ENCODE measurements around the gene GPRIN3. TPM values are rescaled to one million over a fixed set of nuclear protein-coding genes. Genes with fewer than 3 reads are reported as not detected.

GPRIN3 gene
- total RNA-seq, 1 experiment from 2014 or later, result 0.48 TPM

- Histone ChIP-seq H2BK120ac (ENCODE audit: low read depth, low read length, poor library complexity, severe bottlenecking) (no peak overlapping the region), H3K4me1 (ENCODE audit: insufficient read depth, low read length) (peaks cover 4% of the 10 kb centered on the region; the same call in 1 of the 2 replicates), H2BK15ac (ENCODE audit: low read depth, low read length) (no peak overlapping the region), H4K20me1 (ENCODE audit: control insufficient read depth, insufficient read depth, insufficient read length) (no peaks in the 10 kb centered on the region), H3K23me2 (ENCODE audit: insufficient read length, low read depth, low read length, poor library complexity, severe bottlenecking) (peaks cover 4% of the 10 kb centered on the region), H2AFZ (ENCODE audit: low read length) (no peak overlapping the region), H3K4me2 (ENCODE audit: insufficient read depth, insufficient read length, low read length) (no peak overlapping the region), H4K91ac (ENCODE audit: insufficient read length, low read depth, low read length) (no peak overlapping the region), H2BK12ac (ENCODE audit: insufficient read length, low read depth, low read length) (no peak overlapping the region), H3K14ac (ENCODE audit: insufficient read depth, low read length) (no peak overlapping the region), H3K23ac (ENCODE audit: insufficient read length, low read depth, low read length) (no peak overlapping the region), H4K8ac (replicated peaks; ENCODE audit: insufficient read length, low read depth, low read length) (no peak overlapping the region), H2BK5ac (ENCODE audit: insufficient read length, low read length) (no peak overlapping the region), H3K56ac (ENCODE audit: insufficient read length, low read depth, low read length) (no peak overlapping the region), H3K27ac (ENCODE audit: insufficient read length, low read depth, low read length) (no peak overlapping the region), H3T11ph (ENCODE audit: low read length) (no peak overlapping the region), H2BK20ac (ENCODE audit: low read depth, low read length, poor library complexity, severe bottlenecking) (no peak overlapping the region), H2AK5ac (ENCODE audit: insufficient read length, low read length) (no peak overlapping the region), H4K5ac (ENCODE audit: insufficient read length, low read depth, low read length) (no peak overlapping the region), H3K4ac (ENCODE audit: low read depth, low read length) (no peak overlapping the region), H3K27me3 (ENCODE audit: insufficient read depth, low read length) (no peaks in the 10 kb centered on the region), H3K18ac (ENCODE audit: insufficient read length, low read depth, low read length) (no peak overlapping the region), H3K9me3 (ENCODE audit: control insufficient read depth, low read depth, low read length) (no peaks in the 10 kb centered on the region), H3K9ac (ENCODE audit: extremely low read depth, insufficient read length, low read length) (no peak overlapping the region), H3K79me1 (ENCODE audit: insufficient read depth, low read depth, low read length, poor library complexity, severe bottlenecking) (no peaks in the 10 kb centered on the region), H3K79me2 (ENCODE audit: insufficient read depth, low read length) (no peaks in the 10 kb centered on the region)
- Mint-ChIP-seq H3K36me3 (ENCODE audit: insufficient read depth in 1 of 3, low read depth in 3 of 3) (no peaks in the 10 kb centered on the region; a peak in 1 of 7 replicates), H3K4me1 (peaks cover 2 to 8% of the 10 kb centered on the region in 2 experiments), H3K27ac (no peak overlapping the region), H3K4me3 (no peak overlapping the region), H3K9me3 (no peaks in the 10 kb centered on the region; a peak in 1 of 5 replicates), H3K27me3 (ENCODE audit: low read depth) (peaks cover 20% of the 10 kb centered on the region)
- DNase-seq, result no peak
- TF ChIP-seq, protein P1, sequence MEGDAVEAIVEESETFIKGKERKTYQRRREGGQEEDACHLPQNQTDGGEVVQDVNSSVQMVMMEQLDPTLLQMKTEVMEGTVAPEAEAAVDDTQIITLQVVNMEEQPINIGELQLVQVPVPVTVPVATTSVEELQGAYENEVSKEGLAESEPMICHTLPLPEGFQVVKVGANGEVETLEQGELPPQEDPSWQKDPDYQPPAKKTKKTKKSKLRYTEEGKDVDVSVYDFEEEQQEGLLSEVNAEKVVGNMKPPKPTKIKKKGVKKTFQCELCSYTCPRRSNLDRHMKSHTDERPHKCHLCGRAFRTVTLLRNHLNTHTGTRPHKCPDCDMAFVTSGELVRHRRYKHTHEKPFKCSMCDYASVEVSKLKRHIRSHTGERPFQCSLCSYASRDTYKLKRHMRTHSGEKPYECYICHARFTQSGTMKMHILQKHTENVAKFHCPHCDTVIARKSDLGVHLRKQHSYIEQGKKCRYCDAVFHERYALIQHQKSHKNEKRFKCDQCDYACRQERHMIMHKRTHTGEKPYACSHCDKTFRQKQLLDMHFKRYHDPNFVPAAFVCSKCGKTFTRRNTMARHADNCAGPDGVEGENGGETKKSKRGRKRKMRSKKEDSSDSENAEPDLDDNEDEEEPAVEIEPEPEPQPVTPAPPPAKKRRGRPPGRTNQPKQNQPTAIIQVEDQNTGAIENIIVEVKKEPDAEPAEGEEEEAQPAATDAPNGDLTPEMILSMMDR (conservative IDR thresholded peaks at IDR 0.05), result no peak
Measured at GRCh38 chr4:89312066-89312465, 4.5 kb upstream of the GPRIN3 start.

Data from H9 (cell line).